DND-41 (cell line): Measurements from ENCODE around the gene DMKN.

Source experiments
- EZH2 ChIP-seq: IDR thresholded peaks from 3 replicates; pipeline ENCODE4 v1.6.1; 2012; ENCODE audit warnings: borderline replicate concordance, low read depth, mild to moderate bottlenecking, moderate library complexity, low read length, inconsistent platforms; ENCODE audit not compliant: severe bottlenecking
- TF ChIP-seq, protein P1 (sequence below): IDR thresholded peaks from 2 replicates; pipeline ENCODE4 v1.5.1; 2012; ENCODE audit warnings: borderline replicate concordance, low read length, moderate library complexity, mild to moderate bottlenecking; ENCODE audit not compliant: poor library complexity, severe bottlenecking; ENCODE audit errors: extremely low read depth

- TF ChIP-seq, protein P1, sequence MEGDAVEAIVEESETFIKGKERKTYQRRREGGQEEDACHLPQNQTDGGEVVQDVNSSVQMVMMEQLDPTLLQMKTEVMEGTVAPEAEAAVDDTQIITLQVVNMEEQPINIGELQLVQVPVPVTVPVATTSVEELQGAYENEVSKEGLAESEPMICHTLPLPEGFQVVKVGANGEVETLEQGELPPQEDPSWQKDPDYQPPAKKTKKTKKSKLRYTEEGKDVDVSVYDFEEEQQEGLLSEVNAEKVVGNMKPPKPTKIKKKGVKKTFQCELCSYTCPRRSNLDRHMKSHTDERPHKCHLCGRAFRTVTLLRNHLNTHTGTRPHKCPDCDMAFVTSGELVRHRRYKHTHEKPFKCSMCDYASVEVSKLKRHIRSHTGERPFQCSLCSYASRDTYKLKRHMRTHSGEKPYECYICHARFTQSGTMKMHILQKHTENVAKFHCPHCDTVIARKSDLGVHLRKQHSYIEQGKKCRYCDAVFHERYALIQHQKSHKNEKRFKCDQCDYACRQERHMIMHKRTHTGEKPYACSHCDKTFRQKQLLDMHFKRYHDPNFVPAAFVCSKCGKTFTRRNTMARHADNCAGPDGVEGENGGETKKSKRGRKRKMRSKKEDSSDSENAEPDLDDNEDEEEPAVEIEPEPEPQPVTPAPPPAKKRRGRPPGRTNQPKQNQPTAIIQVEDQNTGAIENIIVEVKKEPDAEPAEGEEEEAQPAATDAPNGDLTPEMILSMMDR = no peak
- no peak for TF ChIP-seq EZH2
Measured at GRCh38 chr19:35528218-35529038, 15.0 kb upstream of the DMKN start, which contains the start of gene SBSN.
